ENCODE results near the gene LRRN2. TPM values are rescaled to one million over a fixed set of nuclear protein-coding genes. Genes with fewer than 3 reads are reported as not detected.
"Not testable (repeated sequence)": the region's sequence is repeated elsewhere in the genome, so short reads cannot be mapped to it uniquely, and the experiment has no call there.

The LRRN2 gene
- total and polyA plus RNA-seq, 2 of the 8 experiments (the other 6 are each of a cell fraction or from before 2014, with no cell fraction given): 1.8 to 2.3 TPM

- H3K4me2 ChIP-seq (ENCODE audit: insufficient read depth in 1 of 2, low read depth in 2 of 2, low read length in 2 of 2); H4K8ac ChIP-seq (ENCODE audit: extremely low read depth, insufficient read depth, low read length); H3K36me3 ChIP-seq (ENCODE audit: control insufficient read depth in 2 of 4, insufficient read depth in 4 of 4, low read length in 3 of 4); H4K5ac ChIP-seq (ENCODE audit: insufficient read length, low read depth, low read length); H3K79me2 ChIP-seq (ENCODE audit: control insufficient read depth in 1 of 2, insufficient read depth in 2 of 2, low read length in 2 of 2); H3K4me3 ChIP-seq (ENCODE audit: extremely low read depth in 1 of 4, insufficient read depth in 2 of 4, low read depth in 3 of 4, low read length in 4 of 4); H3K79me1 ChIP-seq (ENCODE audit: low read depth, low read length); H3K18ac ChIP-seq (ENCODE audit: extremely low read depth, low read length); DNase-seq (ENCODE audit: low read depth in 1 of 2, low spot score in 2 of 2); H3K56ac ChIP-seq (replicated peaks; ENCODE audit: insufficient read length, low read depth, low read length); H2BK5ac ChIP-seq (ENCODE audit: low read depth, low read length); H2BK12ac ChIP-seq (ENCODE audit: low read depth, low read length); POLR2A ChIA-PET (ENCODE audit: partially characterized antibody); H4K20me1 ChIP-seq (replicated peaks in 1 of 2; ENCODE audit: control insufficient read depth in 1 of 2, insufficient read depth in 2 of 2, low read length in 2 of 2); H2AFZ ChIP-seq (ENCODE audit: low read length); H3K23ac ChIP-seq (ENCODE audit: insufficient read length); FAIRE-seq; H3K14ac ChIP-seq (ENCODE audit: insufficient read length); H3K9ac ChIP-seq (replicated peaks in 1 of 4; ENCODE audit: extremely low read depth in 1 of 4, low read depth in 3 of 4, low read length in 3 of 4); H2BK20ac ChIP-seq (ENCODE audit: low read length); H3K27ac ChIP-seq (ENCODE audit: low read depth, low read length); H3K9me3 ChIP-seq (ENCODE audit: insufficient read depth in 2 of 2, low read depth in 1 of 2, low read length in 1 of 2); H2BK15ac ChIP-seq (ENCODE audit: low read length); H3K4me1 ChIP-seq (replicated peaks in 1 of 4; ENCODE audit: control insufficient read depth in 3 of 4, insufficient read depth in 4 of 4, low read length in 3 of 4); H2BK120ac ChIP-seq (replicated peaks; ENCODE audit: low read depth, low read length); H3K4ac ChIP-seq (replicated peaks; ENCODE audit: insufficient read length, low read depth, low read length); H3K23me2 ChIP-seq (ENCODE audit: low read depth, low read length); H4K91ac ChIP-seq (replicated peaks; ENCODE audit: insufficient read length, low read length); H2AK5ac ChIP-seq (ENCODE audit: low read depth, low read length): not testable (repeated sequence)
- WGBS, 2 experiments (ENCODE audit: extremely low coverage in 1 of 2, insufficient coverage in 1 of 2, insufficient read length in 1 of 2, insufficient replicate concordance in 2 of 2, low coverage in 1 of 2, low lambda C conversion rate in 2 of 2, missing lambda C conversion rate in 1 of 2): 83% methylated on average over 6 of the region's 6 CpGs; no CpG with 5 or more reads in 1 of the 2 experiments
- H3K27me3 ChIP-seq (replicated peaks in 1 of 4; ENCODE audit: control insufficient read depth in 3 of 4, extremely low read depth in 1 of 4, insufficient read depth in 3 of 4, low read length in 3 of 4): peaks cover 4 to 15% (median 14%) of the 10 kb centered on the region in 4 experiments
- CTCF ChIA-PET (ENCODE audit: partially characterized antibody): interaction anchor here (0.7 to 5.0 kb wide), 13 partner anchors 13 to 123 kb away, joined by 3 to 53 read pairs (median 4); no protein-coding TSS in a partner anchor
Observed at GRCh38 chr1:204691328-204691730, 5.8 kb upstream of the LRRN2 start.
